ENCODE results near the gene IL36G.

DNA sequence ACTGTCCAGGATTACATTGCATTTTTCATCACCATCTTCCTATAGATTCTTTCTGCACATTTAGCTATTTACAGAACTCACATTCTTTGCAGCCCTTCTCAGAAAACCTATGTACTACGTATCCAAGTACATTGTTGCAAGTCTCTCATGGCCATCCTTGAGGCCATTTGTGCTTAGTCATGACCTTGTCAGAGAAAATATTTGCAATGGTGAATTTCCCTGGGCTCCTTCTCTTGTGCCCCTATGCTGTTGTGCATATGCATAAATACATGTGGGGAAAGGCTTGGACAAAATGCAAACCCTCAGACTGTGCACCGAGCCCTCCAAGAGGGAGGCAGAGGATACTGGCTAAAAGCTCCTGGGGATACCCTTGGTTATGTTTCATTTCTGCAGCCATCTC is 47.0 kb downstream of the IL36G start:
- TF ChIP-seq POLR2AphosphoS5 (IDR thresholded peaks at IDR 0.05) (no peak), POLR2A (IDR thresholded peaks at IDR 0.05) (no peak)
- TF ChIP-seq, protein P1, sequence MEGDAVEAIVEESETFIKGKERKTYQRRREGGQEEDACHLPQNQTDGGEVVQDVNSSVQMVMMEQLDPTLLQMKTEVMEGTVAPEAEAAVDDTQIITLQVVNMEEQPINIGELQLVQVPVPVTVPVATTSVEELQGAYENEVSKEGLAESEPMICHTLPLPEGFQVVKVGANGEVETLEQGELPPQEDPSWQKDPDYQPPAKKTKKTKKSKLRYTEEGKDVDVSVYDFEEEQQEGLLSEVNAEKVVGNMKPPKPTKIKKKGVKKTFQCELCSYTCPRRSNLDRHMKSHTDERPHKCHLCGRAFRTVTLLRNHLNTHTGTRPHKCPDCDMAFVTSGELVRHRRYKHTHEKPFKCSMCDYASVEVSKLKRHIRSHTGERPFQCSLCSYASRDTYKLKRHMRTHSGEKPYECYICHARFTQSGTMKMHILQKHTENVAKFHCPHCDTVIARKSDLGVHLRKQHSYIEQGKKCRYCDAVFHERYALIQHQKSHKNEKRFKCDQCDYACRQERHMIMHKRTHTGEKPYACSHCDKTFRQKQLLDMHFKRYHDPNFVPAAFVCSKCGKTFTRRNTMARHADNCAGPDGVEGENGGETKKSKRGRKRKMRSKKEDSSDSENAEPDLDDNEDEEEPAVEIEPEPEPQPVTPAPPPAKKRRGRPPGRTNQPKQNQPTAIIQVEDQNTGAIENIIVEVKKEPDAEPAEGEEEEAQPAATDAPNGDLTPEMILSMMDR (IDR thresholded peaks at IDR 0.05 in 8 of 11, conservative IDR thresholded peaks at IDR 0.05 in 3 of 11): no peak

Data from spleen (tissue), 7 donors.